ENCODE data around the gene KIF16B.

KIF16B gene

DNA sequence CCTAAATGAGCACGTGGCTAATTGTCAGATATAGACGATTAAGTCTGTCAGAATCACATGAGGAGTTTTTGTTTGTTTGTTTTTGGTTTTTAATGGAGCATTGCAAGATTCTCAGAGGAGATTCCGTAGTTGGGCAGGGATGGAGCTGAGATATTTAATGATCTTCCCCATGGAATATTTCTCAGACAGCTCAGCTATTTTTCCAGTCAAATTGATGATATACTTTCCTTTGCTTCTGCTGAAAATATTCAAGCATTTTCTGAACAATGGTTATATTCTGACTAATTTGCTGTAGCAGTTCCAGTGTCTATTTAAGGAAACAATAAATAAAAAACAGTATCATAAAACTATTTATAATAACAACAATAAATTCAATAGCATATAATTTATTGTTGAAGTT lies 348.4 kb downstream of the KIF16B start:
- TF ChIP-seq PPARA (CRISPR knock-in tag; IDR thresholded peaks at IDR 0.05; ENCODE audit: borderline replicate concordance) (no peak), RARB (CRISPR knock-in tag; IDR thresholded peaks at IDR 0.05) (no peak), TOX (CRISPR knock-in tag; IDR thresholded peaks at IDR 0.05; ENCODE audit: borderline replicate concordance) (no peak), ZC3H10 (CRISPR knock-in tag; IDR thresholded peaks at IDR 0.05) (no peak)
- no peak for ATAC-seq

DNA sequence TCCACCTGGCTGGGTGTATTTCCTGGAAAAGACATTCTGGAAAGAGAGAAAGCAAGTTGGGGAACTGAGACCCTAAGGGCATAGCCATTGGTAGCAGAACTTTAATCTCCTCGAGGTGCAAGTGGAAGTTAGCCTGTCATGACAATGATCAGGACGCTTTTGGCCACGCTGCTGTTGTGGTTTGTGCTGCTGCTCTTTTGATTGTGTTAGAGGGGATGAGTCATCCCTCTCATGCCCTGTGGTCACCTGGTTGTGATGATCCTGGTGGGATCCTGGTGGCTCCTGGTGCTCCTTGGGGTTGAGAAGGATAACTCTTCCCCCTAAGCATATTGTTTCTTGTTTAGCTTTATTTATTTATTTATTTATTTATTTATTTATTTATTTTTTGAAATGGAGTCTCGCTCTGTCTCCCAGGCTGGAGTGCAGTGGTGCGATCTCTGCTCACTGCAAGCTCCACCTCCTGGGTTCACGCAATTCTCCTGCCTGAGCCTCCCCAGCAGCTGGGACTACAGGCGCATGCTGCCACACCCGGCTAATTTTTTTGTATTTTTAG lies 350.3 kb downstream of the KIF16B start:
- TF ChIP-seq ZNF70 (CRISPR knock-in tag; IDR thresholded peaks at IDR 0.05) (no peak), OSR1 (CRISPR knock-in tag; IDR thresholded peaks at IDR 0.05) (no peak), ZFP3 (CRISPR knock-in tag; IDR thresholded peaks at IDR 0.05) (no peak), BACH2 (CRISPR knock-in tag; IDR thresholded peaks at IDR 0.05; ENCODE audit: borderline replicate concordance) (no peak), TOX (CRISPR knock-in tag; IDR thresholded peaks at IDR 0.05; ENCODE audit: borderline replicate concordance) (no peak), TCF4 (CRISPR knock-in tag; IDR thresholded peaks at IDR 0.05; ENCODE audit: borderline replicate concordance) (no peak), ZNF565 (CRISPR knock-in tag; conservative IDR thresholded peaks at IDR 0.05; ENCODE audit: low read depth) (no peak), CSDC2 (CRISPR knock-in tag; IDR thresholded peaks at IDR 0.05) (no peak), PPARA (CRISPR knock-in tag; IDR thresholded peaks at IDR 0.05; ENCODE audit: borderline replicate concordance) (no peak), ISL1 (CRISPR knock-in tag; IDR thresholded peaks at IDR 0.05) (no peak)
- TF ChIP-seq, protein P1, sequence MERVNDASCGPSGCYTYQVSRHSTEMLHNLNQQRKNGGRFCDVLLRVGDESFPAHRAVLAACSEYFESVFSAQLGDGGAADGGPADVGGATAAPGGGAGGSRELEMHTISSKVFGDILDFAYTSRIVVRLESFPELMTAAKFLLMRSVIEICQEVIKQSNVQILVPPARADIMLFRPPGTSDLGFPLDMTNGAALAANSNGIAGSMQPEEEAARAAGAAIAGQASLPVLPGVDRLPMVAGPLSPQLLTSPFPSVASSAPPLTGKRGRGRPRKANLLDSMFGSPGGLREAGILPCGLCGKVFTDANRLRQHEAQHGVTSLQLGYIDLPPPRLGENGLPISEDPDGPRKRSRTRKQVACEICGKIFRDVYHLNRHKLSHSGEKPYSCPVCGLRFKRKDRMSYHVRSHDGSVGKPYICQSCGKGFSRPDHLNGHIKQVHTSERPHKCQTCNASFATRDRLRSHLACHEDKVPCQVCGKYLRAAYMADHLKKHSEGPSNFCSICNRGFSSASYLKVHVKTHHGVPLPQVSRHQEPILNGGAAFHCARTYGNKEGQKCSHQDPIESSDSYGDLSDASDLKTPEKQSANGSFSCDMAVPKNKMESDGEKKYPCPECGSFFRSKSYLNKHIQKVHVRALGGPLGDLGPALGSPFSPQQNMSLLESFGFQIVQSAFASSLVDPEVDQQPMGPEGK (CRISPR knock-in tag; IDR thresholded peaks at IDR 0.05; ENCODE audit: borderline replicate concordance), result no peak
- TF ChIP-seq, protein P2, sequence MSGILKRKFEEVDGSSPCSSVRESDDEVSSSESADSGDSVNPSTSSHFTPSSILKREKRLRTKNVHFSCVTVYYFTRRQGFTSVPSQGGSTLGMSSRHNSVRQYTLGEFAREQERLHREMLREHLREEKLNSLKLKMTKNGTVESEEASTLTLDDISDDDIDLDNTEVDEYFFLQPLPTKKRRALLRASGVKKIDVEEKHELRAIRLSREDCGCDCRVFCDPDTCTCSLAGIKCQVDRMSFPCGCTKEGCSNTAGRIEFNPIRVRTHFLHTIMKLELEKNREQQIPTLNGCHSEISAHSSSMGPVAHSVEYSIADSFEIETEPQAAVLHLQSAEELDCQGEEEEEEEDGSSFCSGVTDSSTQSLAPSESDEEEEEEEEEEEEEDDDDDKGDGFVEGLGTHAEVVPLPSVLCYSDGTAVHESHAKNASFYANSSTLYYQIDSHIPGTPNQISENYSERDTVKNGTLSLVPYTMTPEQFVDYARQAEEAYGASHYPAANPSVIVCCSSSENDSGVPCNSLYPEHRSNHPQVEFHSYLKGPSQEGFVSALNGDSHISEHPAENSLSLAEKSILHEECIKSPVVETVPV (CRISPR knock-in tag; IDR thresholded peaks at IDR 0.05), result no peak
- TF ChIP-seq, protein P3, sequence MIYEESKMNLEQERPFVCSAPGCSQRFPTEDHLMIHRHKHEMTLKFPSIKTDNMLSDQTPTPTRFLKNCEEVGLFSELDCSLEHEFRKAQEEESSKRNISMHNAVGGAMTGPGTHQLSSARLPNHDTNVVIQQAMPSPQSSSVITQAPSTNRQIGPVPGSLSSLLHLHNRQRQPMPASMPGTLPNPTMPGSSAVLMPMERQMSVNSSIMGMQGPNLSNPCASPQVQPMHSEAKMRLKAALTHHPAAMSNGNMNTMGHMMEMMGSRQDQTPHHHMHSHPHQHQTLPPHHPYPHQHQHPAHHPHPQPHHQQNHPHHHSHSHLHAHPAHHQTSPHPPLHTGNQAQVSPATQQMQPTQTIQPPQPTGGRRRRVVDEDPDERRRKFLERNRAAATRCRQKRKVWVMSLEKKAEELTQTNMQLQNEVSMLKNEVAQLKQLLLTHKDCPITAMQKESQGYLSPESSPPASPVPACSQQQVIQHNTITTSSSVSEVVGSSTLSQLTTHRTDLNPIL (CRISPR knock-in tag; IDR thresholded peaks at IDR 0.05; ENCODE audit: low read depth), result no peak
- ATAC-seq, result no peak

All from SK-N-SH treated with all-trans-retinoic acid at 6 μM for 48 hours (cell line).